ENCODE results near the gene TRAF3.

DNA sequence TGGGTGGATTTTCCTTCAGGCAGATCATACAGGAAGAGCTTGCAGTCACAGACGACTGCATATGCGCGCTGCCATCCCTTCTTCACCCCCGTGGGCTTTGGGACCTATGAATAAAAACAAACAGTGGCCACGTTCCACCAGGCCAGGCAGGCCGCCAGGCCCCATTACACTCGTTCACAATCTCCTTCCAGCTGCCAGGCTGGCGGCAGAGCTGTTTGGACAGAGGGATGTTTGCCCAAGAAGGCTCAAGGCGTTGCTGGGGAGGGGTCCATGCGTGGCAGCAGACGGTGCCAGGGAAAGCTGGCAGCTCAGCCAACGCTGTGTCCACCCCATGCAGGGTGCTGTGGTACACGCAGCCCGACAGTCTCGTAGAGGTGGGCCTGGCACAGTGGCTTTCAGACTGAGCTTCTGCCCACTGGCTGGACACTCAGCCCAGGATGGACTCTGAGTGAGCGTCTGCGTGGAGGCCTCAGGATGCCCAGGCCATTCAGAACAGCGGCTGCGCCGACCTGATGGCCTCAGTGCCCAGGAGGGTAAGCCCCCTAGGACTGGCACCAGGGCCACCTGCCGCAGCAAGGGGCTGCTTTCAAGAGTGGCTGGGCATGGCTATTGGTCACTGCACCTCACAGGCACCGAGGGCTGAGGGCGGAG, 172.7 kb downstream of the TRAF3 start:
- TF ChIP-seq POLR2A (IDR thresholded peaks at IDR 0.05; ENCODE audit: low read length) (no peak), GATA1 (IDR thresholded peaks at IDR 0.05; ENCODE audit: low read depth, low read length) (no peak)
